Upper lobe of right lung (tissue), 1 donor: ENCODE data around the gene NEK5. TPM values are rescaled to one million over a fixed set of nuclear protein-coding genes. Genes with fewer than 3 reads are reported as not detected.
"Not testable (repeated sequence)": the region's sequence is repeated elsewhere in the genome, so short reads cannot be mapped to it uniquely, and the experiment has no call there.

Experiments
- ATAC-seq: fragments of 200-7000 bp; cut with Tn5 transposase; one replicate; pipeline ENCODE4 v1.9.1; 2020; ENCODE audit warnings: mild to moderate bottlenecking, moderate library complexity
- DNase-seq: peaks from one replicate; pipeline ENCODE4 v3.0.0-alpha.2; 2020
- H3K27ac ChIP-seq: fragments of 200-600 bp; one replicate; pipeline ENCODE4 v1.8.0; 2022
- H3K27me3 ChIP-seq: fragments of 200-600 bp; one replicate; pipeline ENCODE4 v1.8.0; 2022; ENCODE audit warnings: mild to moderate bottlenecking
- H3K36me3 ChIP-seq: fragments of 200-600 bp; one replicate; pipeline ENCODE4 v1.8.0; 2022
- H3K4me1 ChIP-seq: fragments of 200-600 bp; one replicate; pipeline ENCODE4 v1.8.0; 2022
- H3K4me3 ChIP-seq: fragments of 200-600 bp; one replicate; pipeline ENCODE4 v1.8.0; 2022; ENCODE audit warnings: mild to moderate bottlenecking
- H3K9me3 ChIP-seq: fragments of 200-600 bp; one replicate; pipeline ENCODE4 v1.8.0; 2022
- CTCF ChIP-seq: fragments of 200-600 bp; IDR thresholded peaks from one replicate; pipeline ENCODE4 v1.8.0; 2022; ENCODE audit warnings: antibody characterized with exemption
- intact Hi-C: fragments of 100-400 bp; cut with DNase I; formaldehyde crosslinking; loops from one replicate; pipeline ENCODE4 v1.11.0; 2022
- total RNA-seq: library from RNA; stranded (reverse); fragmentation: NEBNext Ultra II Directional; extraction: Animal tissue kit (Norgen Biotek cat#: 25700); gene quantifications from one replicate; pipeline ENCODE4 v1.2.1, GENCODE V29; 2021
- donor health status: DM: no; HTN: yes; CAD: no; lungs with severe emphysema.

Gene NEK5
- total RNA-seq, 1 donor from 2014 or later, result 0.52 TPM

DNA sequence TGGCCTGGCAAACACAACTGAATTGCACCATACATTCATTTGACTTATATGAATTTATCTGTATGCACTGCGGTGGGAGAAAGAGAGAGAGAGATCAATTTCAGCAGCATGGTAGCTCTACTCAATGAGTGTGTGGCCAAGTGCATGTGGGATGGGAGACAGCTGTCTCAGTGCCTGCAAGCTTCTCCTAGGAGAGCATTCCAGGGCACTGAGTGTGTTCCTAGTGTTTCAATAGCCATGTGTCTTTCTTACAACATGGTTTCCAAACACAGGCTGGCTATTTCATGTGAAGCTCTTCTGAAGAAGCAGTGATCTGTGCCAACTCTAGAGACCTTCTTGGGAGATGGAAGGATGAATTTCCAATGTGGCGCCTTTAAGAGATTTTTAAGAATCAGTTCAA lies 43.5 kb downstream of the NEK5 start:
- Histone ChIP-seq H3K4me1 (no peaks in the 10 kb centered on the region), H3K9me3 (no peaks in the 10 kb centered on the region), H3K27ac (no peak overlapping the region), H3K36me3 (no peaks in the 10 kb centered on the region), H3K27me3 (no peaks in the 10 kb centered on the region), H3K4me3 (no peak overlapping the region)
- TF ChIP-seq CTCF, result no peak
- intact Hi-C loops, result no loop called here
- ATAC-seq (peak; percentile 26), DNase-seq (no peak)

- H3K4me3 ChIP-seq, H3K9me3 ChIP-seq, DNase-seq, ATAC-seq, H3K27ac ChIP-seq, H3K27me3 ChIP-seq, H3K36me3 ChIP-seq, intact Hi-C loops, H3K4me1 ChIP-seq: not testable (repeated sequence)
Observed at GRCh38 chr13:52084981-52085380, 43.9 kb downstream of the NEK5 start.

GRCh38 chr13:52082601-52083000 lies 46.3 kb downstream of the NEK5 start:
- Histone ChIP-seq H3K36me3 (no peaks in the 10 kb centered on the region), H3K9me3 (no peaks in the 10 kb centered on the region), H3K27ac (no peak overlapping the region), H3K27me3 (no peaks in the 10 kb centered on the region), H3K4me3 (no peak overlapping the region), H3K4me1 (no peaks in the 10 kb centered on the region)
- intact Hi-C loops, result no loop called here
- ATAC-seq (no peak), DNase-seq (no peak)
- TF ChIP-seq CTCF, result no peak

DNA sequence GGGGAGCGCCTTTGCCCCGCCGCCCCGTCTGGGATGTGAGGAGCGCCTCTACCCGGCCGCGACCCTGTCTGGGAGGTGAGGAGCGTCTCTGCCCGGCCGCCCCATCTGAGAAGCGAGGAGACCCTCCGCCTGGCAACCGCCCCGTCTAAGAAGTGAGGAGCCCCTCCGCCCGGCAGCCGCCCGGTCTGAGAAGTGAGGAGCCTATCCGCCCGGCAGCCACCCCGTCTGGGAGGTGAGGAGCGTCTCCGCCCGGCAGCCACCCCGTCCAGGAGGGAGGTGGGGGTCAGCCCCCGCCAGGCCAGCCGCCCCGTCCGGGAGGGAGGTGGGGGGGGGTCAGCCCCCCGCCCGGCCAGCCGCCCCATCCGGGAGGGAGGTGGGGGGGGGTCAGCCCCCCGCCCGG lies 49.0 kb downstream of the NEK5 start:
- intact Hi-C loops, H3K36me3 ChIP-seq, ATAC-seq, DNase-seq, H3K4me1 ChIP-seq, H3K27me3 ChIP-seq, H3K9me3 ChIP-seq, H3K4me3 ChIP-seq, H3K27ac ChIP-seq: not testable (repeated sequence)

DNA sequence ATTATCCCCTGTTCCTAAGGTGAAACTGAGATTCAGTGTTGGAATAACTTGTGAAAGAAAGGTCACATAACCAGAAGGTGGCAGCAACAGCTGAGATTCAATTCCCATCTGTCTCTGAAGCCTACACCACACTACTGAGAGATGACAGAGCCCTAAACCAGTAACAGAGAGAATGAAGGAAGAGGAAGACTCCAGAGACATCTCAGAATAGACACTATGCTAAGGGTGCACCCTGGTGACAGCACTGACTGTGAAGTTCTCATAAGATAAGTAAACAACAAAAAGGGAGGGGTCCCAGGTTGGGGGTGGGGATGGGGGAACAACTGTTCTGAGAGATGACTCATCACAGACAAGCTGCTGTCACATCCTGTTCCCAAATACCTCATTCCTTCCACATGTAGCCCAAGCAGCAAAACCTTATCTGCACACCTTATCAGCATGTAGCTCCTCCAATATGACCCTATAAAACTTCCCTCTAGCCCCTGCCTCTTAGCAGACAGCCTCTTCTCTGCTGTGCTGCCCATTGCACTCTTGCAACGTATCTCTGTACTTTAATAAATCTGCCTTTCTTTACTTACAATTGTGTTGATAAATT lies 57.8 kb downstream of the NEK5 start:
- Histone ChIP-seq H3K27ac (no peak overlapping the region), H3K36me3 (no peaks in the 10 kb centered on the region), H3K9me3 (peaks cover 13% of the 10 kb centered on the region), H3K27me3 (no peaks in the 10 kb centered on the region), H3K4me1 (no peaks in the 10 kb centered on the region), H3K4me3 (no peak overlapping the region)
- no peak for ATAC-seq
- no peak for TF ChIP-seq CTCF
- no peak for DNase-seq
- intact Hi-C loops, result no loop called here

DNA sequence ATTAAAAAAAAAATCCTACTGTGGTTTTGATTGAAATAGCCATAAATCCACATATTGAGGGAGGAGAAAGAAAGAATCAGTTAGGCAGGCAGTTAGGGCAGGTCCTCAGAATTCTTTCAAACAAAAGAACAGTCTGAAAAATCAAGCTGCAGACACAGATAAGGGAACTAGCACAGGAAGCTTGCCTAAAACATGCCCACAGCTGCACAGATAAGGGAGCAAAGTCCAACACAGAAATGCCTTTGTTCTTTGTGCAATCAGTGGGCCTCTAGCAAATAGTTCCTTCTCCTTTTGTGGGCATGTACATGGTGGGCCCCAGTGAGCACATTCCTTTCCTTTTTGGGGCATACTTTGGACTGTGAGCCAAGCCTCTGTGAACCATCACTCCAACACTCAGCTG lies 61.6 kb downstream of the NEK5 start:
- no peaks in the 10 kb centered on the region for H3K27me3 ChIP-seq
- peaks cover 13% of the 10 kb centered on the region for H3K9me3 ChIP-seq
- no peaks in the 10 kb centered on the region for H3K4me1 ChIP-seq
- no peak for TF ChIP-seq CTCF
- no peaks in the 10 kb centered on the region for H3K36me3 ChIP-seq
- H3K27ac ChIP-seq, result no peak overlapping the region
- intact Hi-C loops, result no loop called here
- H3K4me3 ChIP-seq, result no peak overlapping the region
- no peak for DNase-seq
- no peak for ATAC-seq

GRCh38 chr13:52061587-52061986 lies 67.3 kb downstream of the NEK5 start:
- no peak for DNase-seq
- H3K9me3 ChIP-seq, result no peaks in the 10 kb centered on the region
- no peaks in the 10 kb centered on the region for H3K4me1 ChIP-seq
- no peak for TF ChIP-seq CTCF
- no peak overlapping the region for H3K27ac ChIP-seq
- intact Hi-C loops, result no loop called here
- no peak overlapping the region for H3K4me3 ChIP-seq
- ATAC-seq, result no peak
- no peaks in the 10 kb centered on the region for H3K36me3 ChIP-seq
- H3K27me3 ChIP-seq, result no peaks in the 10 kb centered on the region

DNA sequence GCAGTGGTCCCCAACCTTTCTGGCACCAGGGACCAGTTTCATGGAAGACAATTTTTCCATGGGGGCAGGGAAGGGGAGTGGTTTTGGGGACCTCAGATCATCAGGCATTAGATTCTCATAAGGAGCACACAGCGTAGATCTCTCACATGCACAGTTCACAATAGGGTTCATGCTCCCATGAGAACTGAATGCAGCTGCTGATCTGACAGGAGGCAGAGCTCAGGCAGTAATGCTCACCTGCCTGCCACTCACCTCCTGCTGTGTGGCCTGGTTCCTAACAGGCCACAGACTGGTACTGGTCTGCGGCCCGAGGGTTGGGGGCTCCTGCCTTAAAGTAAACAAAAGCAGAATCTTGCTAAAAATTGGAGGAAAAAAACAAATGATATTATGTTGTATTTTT lies 67.8 kb downstream of the NEK5 start:
- intact Hi-C loops, H3K27ac ChIP-seq: not testable (repeated sequence)

More for the DNA sequence above, 67.8 kb downstream of the NEK5 start:
- not testable (repeated sequence) for H3K36me3 ChIP-seq, H3K27me3 ChIP-seq, ATAC-seq, DNase-seq, H3K4me3 ChIP-seq, H3K9me3 ChIP-seq, H3K4me1 ChIP-seq
